B cell (primary cell): ENCODE data around the gene RIT2. TPM values are rescaled to one million over a fixed set of nuclear protein-coding genes. Genes with fewer than 3 reads are reported as not detected.

Source experiments
- ATAC-seq: fragments of 200-7000 bp; cut with Tn5 transposase; one replicate; pipeline ENCODE4 v1.10.0; 2021; ENCODE audit warnings: low read depth, mild to moderate bottlenecking, moderate number of reproducible peaks, moderate library complexity
- CTCF ChIA-PET: fragments of 350-600 bp; sonication (Branson Sonifier 250); formaldehyde crosslinking; loops from one replicate; lab custom pipeline; 2021; ENCODE audit warnings: antibody characterized with exemption, inconsistent platforms; lab: Charles Lee
- POLR2A ChIA-PET: fragments of 350-600 bp; sonication (Branson Sonifier 250); formaldehyde crosslinking; loops from one replicate; lab custom pipeline; 2021; ENCODE audit warnings: antibody characterized with exemption; lab: Charles Lee
- DNase-seq: peaks from one replicate; pipeline ENCODE4 v3.0.0; 2013
- H2AFZ ChIP-seq: 2 replicates; pipeline ENCODE4 v1.6.1; 2012; ENCODE audit warnings: mild to moderate bottlenecking, low read depth, low read length; ENCODE audit not compliant: insufficient read depth, poor library complexity, severe bottlenecking
- H3K27ac ChIP-seq, 2 donors: 1 replicate in 1 of 2; 2 replicates in 1 of 2; pipeline ENCODE4 v1.5.1; 2012 to 2013; ENCODE audit warnings: low read length in 2 of 2, mild to moderate bottlenecking in 2 of 2, moderate library complexity in 1 of 2
- H3K27me3 ChIP-seq, 4 experiments: fragments of 200-600 bp in 1 of 4; sonication (generic) in 1 of 4; replicated peaks in 1 of 4; 1 replicate in 2 of 4; 2 replicates in 2 of 4; pipeline versions ENCODE4 v1.6.1 to v1.7.0; 2013 to 2016; ENCODE audit warnings: low read length in 3 of 4, mild to moderate bottlenecking in 2 of 4, mixed read lengths in 1 of 4, moderate library complexity in 1 of 4; ENCODE audit not compliant: insufficient read depth in 4 of 4, control insufficient read depth in 3 of 4; ENCODE audit errors: control extremely low read depth in 1 of 4
- H3K36me3 ChIP-seq, 2 experiments: replicated peaks in 1 of 2; 1 replicate in 1 of 2; 2 replicates in 1 of 2; pipeline versions ENCODE4 v1.6.1 to v1.7.1; 2013; ENCODE audit warnings: low read length in 1 of 2; ENCODE audit not compliant: insufficient read depth in 2 of 2, control insufficient read depth in 1 of 2; ENCODE audit errors: control extremely low read depth in 1 of 2, extremely low read depth in 1 of 2
- H3K4me1 ChIP-seq, 2 donors: fragments of 200-600 bp in 1 of 2; sonication (generic) in 1 of 2; 1 replicate in 1 of 2; 2 replicates in 1 of 2; pipeline versions ENCODE4 v1.5.1 to v1.6.1; 2013 to 2017; ENCODE audit warnings: low read length in 2 of 2; ENCODE audit not compliant: control insufficient read depth in 2 of 2, insufficient read depth in 2 of 2
- H3K4me2 ChIP-seq: replicated peaks from 2 replicates; pipeline ENCODE3; 2012; ENCODE audit warnings: mild to moderate bottlenecking, low read depth, low read length; ENCODE audit not compliant: poor library complexity, severe bottlenecking
- H3K4me3 ChIP-seq, 5 experiments: fragments of 200-600 bp in 1 of 5; sonication (generic) in 1 of 5; 1 replicate in 3 of 5; 2 replicates in 2 of 5; pipeline versions ENCODE4 v1.5.1 to v1.7.0; 2011 to 2016; ENCODE audit warnings: low read length in 4 of 5, mild to moderate bottlenecking in 4 of 5, low read depth in 2 of 5, control low read depth in 1 of 5, moderate library complexity in 1 of 5; ENCODE audit not compliant: insufficient read depth in 1 of 5; ENCODE audit errors: control extremely low read depth in 1 of 5, extremely low read depth in 1 of 5
- H3K79me2 ChIP-seq: fragments of 200-600 bp; sonication (generic); one replicate; pipeline ENCODE4 v1.6.0; 2016; ENCODE audit warnings: low read length; ENCODE audit not compliant: control insufficient read depth, insufficient read depth
- H3K9ac ChIP-seq: fragments of 200-600 bp; sonication (generic); 2 replicates; pipeline ENCODE4 v1.6.1; 2017; ENCODE audit warnings: mild to moderate bottlenecking, low read length, moderate library complexity
- H3K9me3 ChIP-seq, 3 donors: one replicate each; pipeline versions ENCODE4 v1.6.1 to v1.7.1; 2013; ENCODE audit warnings: low read length in 2 of 3; ENCODE audit not compliant: control insufficient read depth in 2 of 3, insufficient read depth in 1 of 3; ENCODE audit errors: control extremely low read depth in 1 of 3
- H4K20me1 ChIP-seq: 2 replicates; pipeline ENCODE4 v1.6.0; 2012; ENCODE audit warnings: mild to moderate bottlenecking, low read length; ENCODE audit not compliant: insufficient read depth, control insufficient read depth, poor library complexity, severe bottlenecking
- H3K27ac Mint-ChIP-seq: one replicate; pipeline ENCODE4 v1.8.0; 2021; ENCODE audit warnings: mixed read lengths
- H3K27me3 Mint-ChIP-seq: one replicate; pipeline ENCODE4 v1.8.0; 2021; ENCODE audit warnings: mixed read lengths
- H3K4me1 Mint-ChIP-seq: one replicate; pipeline ENCODE4 v1.8.0; 2021; ENCODE audit warnings: mixed read lengths
- H3K4me3 Mint-ChIP-seq: one replicate; pipeline ENCODE4 v1.8.0; 2021; ENCODE audit warnings: mixed read lengths
- H3K9me3 Mint-ChIP-seq: one replicate; pipeline ENCODE4 v1.8.0; 2022; ENCODE audit warnings: mixed read lengths; ENCODE audit not compliant: insufficient read depth
- CTCF ChIP-seq: fragments of 200-600 bp; IDR thresholded peaks from one replicate; pipeline ENCODE4 v1.8.0; 2022; ENCODE audit warnings: antibody characterized with exemption, mild to moderate bottlenecking
- EZH2 ChIP-seq: IDR thresholded peaks from 2 replicates; pipeline ENCODE4 v1.6.1; 2012; ENCODE audit warnings: borderline replicate concordance, low read depth, mild to moderate bottlenecking, moderate library complexity, low read length; ENCODE audit not compliant: insufficient read depth, poor library complexity, severe bottlenecking
- WGBS: methylation state at CpG from one replicate; pipeline ENCODE4 v1.1.5; 2013; ENCODE audit warnings: missing lambda C conversion rate; ENCODE audit not compliant: insufficient coverage; 5-methylcytosine and 5-hydroxymethylcytosine counted together
- intact Hi-C: fragments of 100-400 bp; cut with micrococcal nuclease; formaldehyde crosslinking; loops from one replicate; pipeline ENCODE4 v1.10.0; 2022
- polyA plus RNA-seq: library from polyadenylated mRNA; depleted of rRNA; stranded (reverse); fragments of >200 nt; gene quantifications from 2 replicates; pipeline ENCODE4 v1.2.3, GENCODE V29; 2012
- total RNA-seq, 2 donors: library from RNA; stranded (reverse); fragments of 120-200 nt in 1 of 2; gene quantifications; 1 replicate in 1 of 2; 2 replicates in 1 of 2; pipeline versions ENCODE4 v1.2.3 to v1.2.4, GENCODE V29; 2013 to 2022

RIT2 gene
- total and polyA plus RNA-seq, 2 donors (not counting 1 experiment from before 2014, with no cell fraction given): not detected

- no peaks in the 10 kb centered on the region for H3K79me2 ChIP-seq
Observed at GRCh38 chr18:42941860-42942259, 173.6 kb downstream of the RIT2 start.

GRCh38 chr18:42941021-42941420, 174.5 kb downstream of the RIT2 start:
- no peak for TF ChIP-seq CTCF
- TF ChIP-seq EZH2: no peak
- H3K4me2 ChIP-seq: no peak overlapping the region
- no peak overlapping the region for H3K27ac Mint-ChIP-seq
- H3K4me3 Mint-ChIP-seq: no peak overlapping the region
- no peaks in the 10 kb centered on the region for H3K79me2 ChIP-seq
- DNase-seq (no peak), ATAC-seq (no peak)
- H3K27ac ChIP-seq: no peak overlapping the region
- no peaks in the 10 kb centered on the region for H3K4me1 Mint-ChIP-seq
- intact Hi-C loops: no loop called here
- H3K36me3 ChIP-seq: no peaks in the 10 kb centered on the region
- H3K9me3 Mint-ChIP-seq: peaks cover 2% of the 10 kb centered on the region
- H3K27me3 Mint-ChIP-seq: no peaks in the 10 kb centered on the region
- no peaks in the 10 kb centered on the region for H4K20me1 ChIP-seq
- ChIA-PET CTCF (interaction anchor here (1.5 kb wide), 1 partner anchor 8 kb away, joined by 4 read pairs; no protein-coding TSS in a partner anchor), POLR2A (no interaction called here)
- no peak overlapping the region for H3K4me3 ChIP-seq
- no CpG with 5 or more reads among the region's 2 CpGs for WGBS
- no peaks in the 10 kb centered on the region for H3K4me1 ChIP-seq
- no peak overlapping the region for H2AFZ ChIP-seq
- no peaks in the 10 kb centered on the region for H3K27me3 ChIP-seq
- H3K9ac ChIP-seq: no peak overlapping the region
- H3K9me3 ChIP-seq: peaks cover 0 to 3% (median 1%) of the 10 kb centered on the region in 3 donors

More at GRCh38 chr18:42941860-42942259, 173.6 kb downstream of the RIT2 start:
- CTCF ChIA-PET: no interaction called here
- POLR2A ChIA-PET: no interaction called here
- peaks cover 2% of the 10 kb centered on the region for H3K9me3 Mint-ChIP-seq
- no peak for ATAC-seq
- Histone ChIP-seq H4K20me1 (no peaks in the 10 kb centered on the region), H3K27me3 (no peaks in the 10 kb centered on the region), H3K9me3 (peaks cover 0 to 3% (median 1%) of the 10 kb centered on the region in 3 donors), H2AFZ (no peak overlapping the region), H3K9ac (no peak overlapping the region), H3K27ac (no peak overlapping the region), H3K4me3 (no peak overlapping the region), H3K4me2 (no peak overlapping the region), H3K4me1 (no peaks in the 10 kb centered on the region), H3K36me3 (no peaks in the 10 kb centered on the region)
- no peak overlapping the region for H3K27ac Mint-ChIP-seq
- intact Hi-C loops: no loop called here
- WGBS: no CpG with 5 or more reads among the region's 2 CpGs
- H3K4me1 Mint-ChIP-seq: no peaks in the 10 kb centered on the region
- no peaks in the 10 kb centered on the region for H3K27me3 Mint-ChIP-seq
- no peak for TF ChIP-seq EZH2
- TF ChIP-seq CTCF: no peak
- DNase-seq: no peak
- no peak overlapping the region for H3K4me3 Mint-ChIP-seq
